ENCODE measurements around the gene GAS1. TPM values are rescaled to one million over a fixed set of nuclear protein-coding genes. Genes with fewer than 3 reads are reported as not detected.

The GAS1 gene
- total RNA-seq, 1 donor from 2014 or later: 5.1 TPM

DNA sequence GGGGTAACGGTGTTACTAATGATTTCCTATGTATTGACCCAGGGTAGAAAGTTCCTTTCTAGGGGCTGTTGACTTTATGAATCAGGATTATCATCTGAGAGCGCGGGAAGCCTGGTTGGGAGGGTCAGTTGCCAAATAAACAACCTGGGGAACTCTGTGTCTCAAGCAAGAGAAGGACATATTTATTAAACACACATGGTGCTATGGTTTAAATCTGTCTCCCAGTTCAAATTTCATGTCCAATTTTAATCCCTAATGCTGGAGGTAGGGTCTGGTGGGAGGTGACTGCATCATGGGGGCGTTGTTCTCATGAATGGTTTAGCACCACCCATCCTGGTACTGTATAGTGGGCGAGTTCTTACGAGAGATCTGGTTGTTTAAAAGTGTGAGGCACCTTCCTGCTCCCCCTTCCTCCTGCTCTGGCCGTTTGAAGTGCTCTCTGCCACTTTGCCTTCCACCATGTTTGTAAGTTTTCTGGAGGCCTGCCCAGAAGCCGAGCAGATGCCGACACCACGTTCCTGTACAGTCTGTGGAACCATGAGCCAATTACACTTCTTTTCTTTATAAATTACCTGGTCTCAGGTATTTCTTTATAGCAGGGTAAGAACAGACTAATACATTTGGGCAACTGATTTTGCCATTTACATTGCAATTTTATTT lies 19.7 kb upstream of the GAS1 start:
- H3K36me3 Mint-ChIP-seq (ENCODE audit: low read depth, unreplicated experiment): no peaks in the 10 kb centered on the region
- no peaks in the 10 kb centered on the region for H3K36me3 ChIP-seq (ENCODE audit: insufficient read depth, low read length)
- H3K4me2 ChIP-seq (ENCODE audit: low read length): no peak overlapping the region
- no peak overlapping the region for H2AFZ ChIP-seq (ENCODE audit: low read depth, low read length)
- H3K27ac Mint-ChIP-seq (ENCODE audit: unreplicated experiment): no peak overlapping the region
- no peak overlapping the region for H3K4me3 Mint-ChIP-seq (ENCODE audit: unreplicated experiment)
- H3K4me1 Mint-ChIP-seq (ENCODE audit: low read depth, unreplicated experiment): peaks cover 11% of the 10 kb centered on the region
- TF ChIP-seq, protein P1, sequence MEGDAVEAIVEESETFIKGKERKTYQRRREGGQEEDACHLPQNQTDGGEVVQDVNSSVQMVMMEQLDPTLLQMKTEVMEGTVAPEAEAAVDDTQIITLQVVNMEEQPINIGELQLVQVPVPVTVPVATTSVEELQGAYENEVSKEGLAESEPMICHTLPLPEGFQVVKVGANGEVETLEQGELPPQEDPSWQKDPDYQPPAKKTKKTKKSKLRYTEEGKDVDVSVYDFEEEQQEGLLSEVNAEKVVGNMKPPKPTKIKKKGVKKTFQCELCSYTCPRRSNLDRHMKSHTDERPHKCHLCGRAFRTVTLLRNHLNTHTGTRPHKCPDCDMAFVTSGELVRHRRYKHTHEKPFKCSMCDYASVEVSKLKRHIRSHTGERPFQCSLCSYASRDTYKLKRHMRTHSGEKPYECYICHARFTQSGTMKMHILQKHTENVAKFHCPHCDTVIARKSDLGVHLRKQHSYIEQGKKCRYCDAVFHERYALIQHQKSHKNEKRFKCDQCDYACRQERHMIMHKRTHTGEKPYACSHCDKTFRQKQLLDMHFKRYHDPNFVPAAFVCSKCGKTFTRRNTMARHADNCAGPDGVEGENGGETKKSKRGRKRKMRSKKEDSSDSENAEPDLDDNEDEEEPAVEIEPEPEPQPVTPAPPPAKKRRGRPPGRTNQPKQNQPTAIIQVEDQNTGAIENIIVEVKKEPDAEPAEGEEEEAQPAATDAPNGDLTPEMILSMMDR (IDR thresholded peaks at IDR 0.05; ENCODE audit: insufficient read depth, low read depth, low read length): no peak
- TF ChIP-seq EZH2 (IDR thresholded peaks at IDR 0.05; ENCODE audit: insufficient read depth, low read length): no peak
- H3K9me3 Mint-ChIP-seq (ENCODE audit: unreplicated experiment): no peaks in the 10 kb centered on the region
- H3K27me3 Mint-ChIP-seq (ENCODE audit: low read depth, unreplicated experiment): no peaks in the 10 kb centered on the region
- H4K20me1 ChIP-seq (ENCODE audit: insufficient read depth, low read length): no peaks in the 10 kb centered on the region
- no peak for FAIRE-seq
- no peak overlapping the region for H3K27ac ChIP-seq (ENCODE audit: low read depth, low read length)
- H3K9ac ChIP-seq (ENCODE audit: low read length): no peak overlapping the region
- H3K27me3 ChIP-seq (ENCODE audit: insufficient read depth, low read length): peaks cover 5% of the 10 kb centered on the region
- DNase-seq (ENCODE audit: low read depth): no peak
- H3K4me1 ChIP-seq (ENCODE audit: insufficient read depth, low read length): no peaks in the 10 kb centered on the region
- H3K79me2 ChIP-seq (ENCODE audit: insufficient read depth, low read length): no peaks in the 10 kb centered on the region
- no peaks in the 10 kb centered on the region for H3K9me3 ChIP-seq (ENCODE audit: insufficient read depth, low read depth, low read length)
- no peak overlapping the region for H3K4me3 ChIP-seq (ENCODE audit: insufficient read depth, low read depth, low read length)

DNA sequence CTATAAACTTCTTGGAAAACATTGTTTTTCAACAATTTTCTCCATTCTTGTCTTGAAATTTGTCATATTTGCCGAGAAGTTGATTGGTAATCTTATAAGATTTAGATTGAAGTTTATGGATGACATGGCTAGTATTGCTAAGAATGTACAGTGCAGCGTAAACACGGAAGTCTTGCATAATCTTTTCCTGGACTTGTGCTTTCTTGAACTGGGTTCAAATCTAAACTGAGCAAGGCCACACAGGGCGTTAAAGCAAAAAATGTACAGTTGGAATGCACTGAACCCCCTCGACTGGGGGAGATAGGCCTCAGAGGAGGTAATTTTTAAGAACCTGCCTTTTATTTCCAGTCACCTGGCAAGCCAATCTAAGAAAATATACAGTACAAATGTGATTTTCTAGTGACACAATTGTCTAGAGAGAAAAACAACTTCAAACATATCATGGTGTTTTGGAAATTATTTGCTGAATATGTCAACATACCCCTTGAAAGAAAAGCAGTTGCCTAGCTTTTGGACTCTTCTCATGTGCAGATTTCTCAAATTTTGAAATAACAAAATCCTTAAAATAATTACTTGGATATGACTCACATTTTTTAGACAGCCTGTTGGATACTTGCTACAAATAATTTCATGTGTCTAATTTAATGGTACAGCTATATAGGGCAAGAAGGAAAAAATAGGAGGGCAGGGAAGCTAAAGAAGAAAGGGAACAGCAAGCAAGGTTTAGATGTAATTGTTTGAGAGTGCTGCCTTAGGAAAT lies 18.5 kb upstream of the GAS1 start:
- no peak for TF ChIP-seq EZH2 (IDR thresholded peaks at IDR 0.05; ENCODE audit: insufficient read depth, low read length)
- TF ChIP-seq, protein P1 (IDR thresholded peaks at IDR 0.05; ENCODE audit: insufficient read depth, low read depth, low read length): no peak
- H4K20me1 ChIP-seq (ENCODE audit: insufficient read depth, low read length): no peaks in the 10 kb centered on the region
- H3K36me3 ChIP-seq (ENCODE audit: insufficient read depth, low read length): no peaks in the 10 kb centered on the region
- peaks cover 11% of the 10 kb centered on the region for H3K4me1 Mint-ChIP-seq (ENCODE audit: low read depth, unreplicated experiment)
- H3K36me3 Mint-ChIP-seq (ENCODE audit: low read depth, unreplicated experiment): no peaks in the 10 kb centered on the region
- no peak for FAIRE-seq
- H3K27me3 ChIP-seq (ENCODE audit: insufficient read depth, low read length): peaks cover 3% of the 10 kb centered on the region
- no peak overlapping the region for H2AFZ ChIP-seq (ENCODE audit: low read depth, low read length)
- no peak for DNase-seq (ENCODE audit: low read depth)
- H3K4me3 ChIP-seq (ENCODE audit: insufficient read depth, low read depth, low read length): no peak overlapping the region
- no peaks in the 10 kb centered on the region for H3K4me1 ChIP-seq (ENCODE audit: insufficient read depth, low read length)
- H3K9me3 Mint-ChIP-seq (ENCODE audit: unreplicated experiment): no peaks in the 10 kb centered on the region
- H3K79me2 ChIP-seq (ENCODE audit: insufficient read depth, low read length): no peaks in the 10 kb centered on the region
- no peaks in the 10 kb centered on the region for H3K9me3 ChIP-seq (ENCODE audit: insufficient read depth, low read depth, low read length)
- H3K9ac ChIP-seq (ENCODE audit: low read length): no peak overlapping the region
- H3K27me3 Mint-ChIP-seq (ENCODE audit: low read depth, unreplicated experiment): peaks cover 3% of the 10 kb centered on the region
- no peak overlapping the region for H3K4me3 Mint-ChIP-seq (ENCODE audit: unreplicated experiment)
- H3K4me2 ChIP-seq (ENCODE audit: low read length): no peak overlapping the region
- no peak overlapping the region for H3K27ac ChIP-seq (ENCODE audit: low read depth, low read length)
- no peak overlapping the region for H3K27ac Mint-ChIP-seq (ENCODE audit: unreplicated experiment)

DNA sequence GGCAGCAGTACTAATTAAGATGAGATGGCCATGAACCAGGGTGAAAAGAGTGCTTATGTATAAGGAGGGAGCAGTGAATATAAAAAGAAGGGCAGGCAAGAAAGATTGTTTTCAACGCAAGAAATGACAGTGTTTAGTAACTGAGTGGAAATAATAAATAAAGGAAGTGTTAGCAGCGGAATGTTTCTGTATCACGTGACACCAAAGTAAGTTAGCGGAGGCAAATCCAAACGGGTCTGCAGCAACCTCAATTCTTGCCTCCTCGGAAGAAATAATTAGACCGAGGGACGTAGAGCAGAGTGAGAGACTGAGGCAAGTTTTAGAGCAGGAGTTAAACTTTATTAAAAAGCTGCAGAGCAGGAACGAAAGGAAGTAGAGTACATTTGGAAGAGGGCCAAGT lies 15.4 kb upstream of the GAS1 start:
- Histone ChIP-seq H3K4me2 (ENCODE audit: low read length) (no peak overlapping the region), H2AFZ (ENCODE audit: low read depth, low read length) (no peak overlapping the region), H3K9ac (ENCODE audit: low read length) (no peak overlapping the region), H3K79me2 (ENCODE audit: insufficient read depth, low read length) (no peaks in the 10 kb centered on the region), H3K4me1 (ENCODE audit: insufficient read depth, low read length) (no peaks in the 10 kb centered on the region), H3K27me3 (ENCODE audit: insufficient read depth, low read length) (peaks cover 3% of the 10 kb centered on the region), H3K4me3 (ENCODE audit: insufficient read depth, low read depth, low read length) (no peak overlapping the region), H4K20me1 (ENCODE audit: insufficient read depth, low read length) (no peaks in the 10 kb centered on the region), H3K27ac (ENCODE audit: low read depth, low read length) (no peak overlapping the region), H3K36me3 (ENCODE audit: insufficient read depth, low read length) (no peaks in the 10 kb centered on the region), H3K9me3 (ENCODE audit: insufficient read depth, low read depth, low read length) (no peaks in the 10 kb centered on the region)
- TF ChIP-seq, protein P1 (IDR thresholded peaks at IDR 0.05; ENCODE audit: insufficient read depth, low read depth, low read length): no peak
- no peak for TF ChIP-seq EZH2 (IDR thresholded peaks at IDR 0.05; ENCODE audit: insufficient read depth, low read length)
- H3K4me1 Mint-ChIP-seq (ENCODE audit: low read depth, unreplicated experiment): no peaks in the 10 kb centered on the region
- DNase-seq (ENCODE audit: low read depth) (no peak), FAIRE-seq (no peak)
- no peaks in the 10 kb centered on the region for H3K9me3 Mint-ChIP-seq (ENCODE audit: unreplicated experiment)
- peaks cover 6% of the 10 kb centered on the region for H3K27me3 Mint-ChIP-seq (ENCODE audit: low read depth, unreplicated experiment)
- no peak overlapping the region for H3K27ac Mint-ChIP-seq (ENCODE audit: unreplicated experiment)
- no peaks in the 10 kb centered on the region for H3K36me3 Mint-ChIP-seq (ENCODE audit: low read depth, unreplicated experiment)
- H3K4me3 Mint-ChIP-seq (ENCODE audit: unreplicated experiment): no peak overlapping the region

All from astrocyte (in vitro differentiated cells and primary cell).